NCI-H2107 treated with DMSO at 0.1 percent for 48 hours (cell line): ENCODE data around the gene NCBP2.
"Not testable (repeated sequence)": the region's sequence is repeated elsewhere in the genome, so short reads cannot be mapped to it uniquely, and the experiment has no call there.

ENCODE experiments used
- DNase-seq: peaks from one replicate; lab custom pipeline; 2025; ENCODE audit not compliant: unreplicated experiment; lab: John Stamatoyannopoulos, UW

NCBP2 gene

DNA sequence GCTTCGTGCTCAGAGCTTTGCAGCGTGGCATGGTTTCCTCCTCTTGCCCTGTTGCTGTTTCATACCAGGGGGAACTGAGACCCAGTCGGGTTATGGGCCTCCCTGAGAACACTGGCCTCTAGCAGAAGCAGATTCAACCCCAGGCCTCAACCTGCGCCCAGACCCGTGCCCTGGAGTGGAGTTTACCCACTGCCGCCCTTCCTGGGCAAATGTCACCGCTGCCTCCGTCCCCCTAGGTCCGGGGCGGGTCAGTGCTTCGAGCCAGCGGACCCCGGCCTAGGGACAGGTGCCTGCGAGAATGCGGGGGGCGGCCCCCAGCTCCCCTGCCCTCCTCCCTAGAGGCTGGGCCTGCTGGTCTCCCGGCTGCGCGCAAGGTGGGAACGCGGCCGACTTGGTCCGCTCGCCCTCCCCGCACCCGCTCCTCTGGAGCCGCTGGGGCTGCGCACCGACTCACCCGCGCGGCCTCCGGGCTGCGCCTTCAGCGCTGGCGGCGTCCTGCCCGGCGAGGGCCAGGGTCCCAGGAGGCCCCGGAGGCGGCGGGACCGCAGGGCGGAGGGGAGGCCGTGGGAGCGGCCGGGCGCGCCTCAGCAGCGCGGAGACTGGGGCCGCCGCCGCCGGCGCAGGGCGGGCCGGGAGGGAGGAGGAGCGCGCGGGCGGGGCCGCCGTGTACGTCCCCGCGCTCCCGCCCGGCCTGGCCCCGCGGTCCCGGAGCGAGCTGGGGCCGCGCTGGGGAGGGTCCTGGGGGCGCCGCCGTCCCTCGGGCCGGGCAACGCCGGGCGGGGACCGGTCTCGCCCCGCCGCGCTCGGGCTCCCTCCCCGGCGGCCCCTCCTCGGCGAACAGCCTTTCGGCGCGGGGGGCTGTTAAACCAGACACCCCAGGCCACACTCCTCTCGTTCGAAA lies 26.2 kb upstream of the NCBP2 start, which contains the start of gene PIGZ:
TSS of gene PIGZ (minus strand) at position 601 of the 901 bp plus-strand sequence. CDS start 16,802 bp downstream, outside the sequence.
- DNase-seq = no peak

DNA sequence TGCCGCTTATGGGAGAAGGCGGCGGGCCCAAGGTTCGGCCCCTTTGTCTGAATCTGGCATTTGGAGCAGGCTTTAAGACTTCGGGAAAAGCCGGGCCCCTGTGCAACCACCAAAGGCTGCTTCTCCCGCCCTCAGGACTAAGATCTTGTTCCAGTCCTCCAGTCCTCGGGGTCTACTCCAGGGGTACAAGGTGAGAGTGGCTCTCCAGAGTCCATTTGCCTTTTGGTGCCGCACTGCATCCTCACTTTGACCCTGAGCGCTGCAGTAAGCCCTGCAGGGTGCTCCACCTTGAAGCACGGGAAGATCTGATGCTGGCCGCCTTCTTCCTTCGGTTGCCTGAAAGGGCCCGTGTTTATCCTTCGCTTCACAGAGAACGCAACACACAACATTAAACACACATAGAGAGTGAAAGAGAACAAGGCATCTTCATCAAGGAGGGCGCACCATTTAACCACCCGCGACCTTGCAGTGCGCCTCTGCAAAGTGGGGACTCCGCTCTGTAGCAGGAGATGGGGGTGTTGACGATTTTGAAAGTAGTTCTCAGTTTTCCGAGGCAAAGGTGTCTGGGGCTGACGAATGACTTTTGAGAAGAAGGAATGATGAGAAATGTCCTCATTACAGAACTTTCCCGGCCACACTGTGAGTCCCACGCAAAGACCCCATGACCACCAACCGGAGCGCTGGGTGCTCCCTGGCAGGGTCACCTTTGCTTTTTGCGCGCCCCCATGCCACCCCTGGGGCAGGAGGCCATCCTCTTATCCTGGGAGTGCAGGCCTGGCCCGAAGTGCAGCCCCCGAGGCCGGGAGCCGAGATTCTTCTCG lies 25.3 kb upstream of the NCBP2 start:
- DNase-seq = no peak

DNA sequence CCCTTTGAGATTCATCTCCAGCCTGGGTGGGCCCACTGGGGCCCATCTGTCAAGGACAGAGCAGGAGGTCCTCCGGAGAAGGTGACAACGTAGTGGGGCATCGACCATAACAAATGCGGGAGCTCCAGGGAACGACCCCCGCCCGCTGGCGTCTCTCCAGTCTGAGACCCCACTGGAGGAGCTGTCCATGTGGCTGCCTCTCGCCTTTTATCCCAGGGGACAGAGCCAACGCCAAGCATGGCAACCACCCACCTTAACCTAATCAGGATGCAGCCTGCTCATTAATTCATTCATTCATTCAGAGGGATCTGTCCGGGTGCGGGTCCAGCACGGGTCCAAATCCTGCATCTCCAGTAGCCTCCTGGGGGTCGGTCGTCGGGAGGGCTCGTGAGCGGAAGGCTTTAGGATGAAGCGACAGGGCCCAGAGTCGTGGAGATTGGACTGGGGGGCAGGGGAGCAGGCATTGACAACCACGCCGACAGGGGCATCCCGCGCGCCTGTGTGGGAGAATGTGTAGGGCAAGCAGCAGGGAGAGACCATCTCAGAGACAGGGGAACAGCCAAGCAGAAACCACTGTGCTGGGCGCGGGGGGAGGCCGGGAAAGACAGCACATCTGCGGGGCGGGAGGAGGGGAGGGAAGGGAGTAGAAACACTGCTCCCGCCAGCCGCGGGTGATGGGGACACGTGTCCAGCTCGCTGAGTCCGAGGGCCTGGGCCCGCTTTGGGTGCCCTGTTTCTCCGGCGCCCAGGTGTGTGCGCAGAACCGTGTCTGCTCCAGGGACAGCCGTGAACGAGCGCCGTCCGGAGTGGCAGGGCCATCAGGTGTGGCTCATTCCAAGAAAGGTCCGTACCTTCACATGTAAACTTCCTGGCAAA lies 24.4 kb upstream of the NCBP2 start:
- no peak for DNase-seq

DNA sequence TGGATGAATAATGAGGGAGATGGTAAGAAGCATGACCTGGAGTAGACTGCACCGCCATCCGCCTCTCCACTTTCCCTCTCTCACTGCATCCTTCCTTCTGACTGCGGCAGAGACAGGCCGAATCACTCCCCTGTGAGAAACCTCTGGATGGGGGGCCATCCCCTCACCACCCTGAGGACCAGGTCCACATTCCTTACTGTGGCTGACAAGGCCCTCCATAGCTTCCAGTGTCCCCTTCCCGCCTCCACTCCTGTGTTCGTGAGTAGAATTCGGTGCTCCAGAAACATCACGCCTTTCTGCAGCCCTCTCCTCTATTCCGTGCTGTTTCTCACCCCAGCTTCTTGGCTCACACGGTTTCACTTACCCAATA lies 23.5 kb upstream of the NCBP2 start:
- DNase-seq = no peak

DNA sequence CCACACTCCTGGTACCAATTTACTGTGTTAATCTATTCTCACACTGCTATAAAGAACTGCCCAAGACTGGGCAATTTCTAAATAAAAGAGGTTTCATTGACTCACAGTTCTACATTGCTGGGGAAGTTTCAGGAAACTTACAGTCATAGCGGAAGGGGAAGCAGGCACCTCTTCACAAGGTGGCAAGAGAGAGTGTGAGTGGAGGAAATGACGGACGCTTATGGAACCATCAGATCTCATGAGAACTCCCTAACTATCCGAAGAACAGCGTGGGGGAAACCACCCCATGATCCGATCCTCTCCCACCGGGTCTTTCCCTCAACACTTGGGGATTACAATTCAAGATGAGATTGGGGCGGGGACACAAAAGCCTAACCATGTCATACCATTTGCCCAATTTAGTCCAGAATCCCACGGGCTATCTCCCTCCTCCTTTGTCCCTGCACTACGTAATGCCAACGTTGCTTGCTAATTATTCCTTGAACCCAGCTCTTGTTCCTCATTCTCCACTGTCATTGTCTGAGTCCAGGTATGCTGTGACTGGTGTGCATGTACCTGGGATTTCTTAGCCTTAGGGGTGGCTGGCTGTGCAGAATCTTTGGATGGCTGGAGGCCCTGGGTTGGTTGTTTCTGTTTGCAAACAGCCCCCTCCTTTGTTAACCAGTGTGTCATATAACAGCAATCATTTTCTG lies 22.9 kb upstream of the NCBP2 start:
- no peak for DNase-seq

DNA sequence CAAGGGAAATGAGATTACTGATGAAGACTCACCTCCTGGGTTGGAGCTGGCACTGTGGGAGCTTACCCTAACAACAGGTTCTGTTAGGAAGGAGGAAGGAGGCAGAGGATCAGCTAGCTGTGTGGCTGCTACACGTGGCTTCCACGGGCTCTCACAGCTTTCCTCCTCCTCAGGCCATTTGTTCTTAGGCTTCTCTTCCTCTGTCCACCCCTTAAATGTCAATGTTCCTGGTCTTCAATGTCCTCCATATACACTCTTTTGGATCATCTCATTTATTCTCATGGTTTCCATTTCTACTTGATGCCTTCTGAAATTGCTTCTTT lies 21.3 kb upstream of the NCBP2 start:
- no peak for DNase-seq

DNA sequence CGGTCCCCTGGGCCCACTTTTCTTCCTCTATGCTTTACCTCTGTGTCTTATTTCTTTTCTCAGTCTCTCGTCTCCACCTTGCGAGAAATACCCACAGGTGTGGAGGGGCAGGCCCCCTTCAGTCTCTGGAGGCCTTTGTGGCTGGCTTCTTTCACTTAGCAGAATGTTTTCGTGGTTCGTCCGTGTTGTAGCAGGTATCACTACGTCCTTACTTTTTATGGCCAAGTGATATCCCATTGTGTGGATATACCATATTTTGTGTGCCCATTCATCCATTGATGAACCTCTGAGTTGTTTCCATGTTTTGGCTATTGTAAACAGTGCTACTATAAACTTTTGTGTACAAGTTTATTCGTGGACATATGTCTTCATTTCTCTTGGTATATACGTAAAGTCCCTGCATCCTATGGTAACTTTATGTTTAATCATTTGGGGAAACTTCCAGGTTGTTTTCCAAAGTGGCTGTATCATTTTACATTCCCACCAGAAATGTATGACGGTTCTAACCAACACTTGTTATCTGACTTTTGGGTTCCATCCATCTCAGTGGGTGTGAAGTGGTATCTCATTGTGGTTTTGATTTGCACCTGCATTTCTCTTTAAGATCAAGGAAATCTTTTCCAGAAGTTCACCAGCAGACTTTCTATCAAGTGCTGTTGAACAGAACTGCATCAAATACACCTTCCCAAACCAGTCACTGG lies 20.8 kb upstream of the NCBP2 start:
- DNase-seq = no peak

DNA sequence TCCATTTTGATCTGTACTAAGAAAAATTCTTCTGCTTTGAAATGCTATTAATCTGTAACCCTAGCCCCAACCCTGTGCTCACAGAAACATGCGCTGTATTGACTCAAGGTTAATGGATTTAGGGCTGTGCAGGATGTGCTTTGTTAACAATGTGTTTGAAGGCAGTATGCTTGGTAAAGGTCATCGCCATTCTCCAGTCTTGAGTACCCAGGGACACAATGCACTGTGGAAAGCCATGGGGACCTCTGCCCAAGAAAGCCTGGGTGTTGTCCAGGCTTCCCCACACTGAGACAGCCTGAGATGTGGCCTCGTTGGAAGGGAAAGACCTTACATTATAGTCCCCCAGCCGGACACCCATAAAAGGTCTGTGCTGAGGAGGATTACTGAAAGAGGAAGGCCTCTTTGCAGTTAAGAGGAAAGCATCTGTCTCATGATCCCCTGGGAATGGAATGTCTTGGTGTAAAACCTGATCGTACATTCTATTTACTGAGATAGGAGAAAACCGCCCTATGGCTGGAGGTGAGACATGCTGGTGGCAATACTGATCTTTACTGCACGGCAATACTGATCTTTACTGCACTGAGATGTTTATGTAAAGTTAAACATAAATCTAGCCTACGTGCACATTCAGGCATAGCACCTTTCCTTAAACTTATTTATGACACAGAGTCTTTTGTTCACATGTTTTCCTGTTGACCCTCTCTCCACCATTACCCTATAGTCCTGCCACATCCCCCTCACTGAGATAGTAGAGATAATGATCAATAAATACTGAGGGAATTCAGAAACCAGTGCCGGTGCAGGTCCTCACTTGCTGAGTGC lies 20.0 kb upstream of the NCBP2 start:
- no peak for DNase-seq

DNA sequence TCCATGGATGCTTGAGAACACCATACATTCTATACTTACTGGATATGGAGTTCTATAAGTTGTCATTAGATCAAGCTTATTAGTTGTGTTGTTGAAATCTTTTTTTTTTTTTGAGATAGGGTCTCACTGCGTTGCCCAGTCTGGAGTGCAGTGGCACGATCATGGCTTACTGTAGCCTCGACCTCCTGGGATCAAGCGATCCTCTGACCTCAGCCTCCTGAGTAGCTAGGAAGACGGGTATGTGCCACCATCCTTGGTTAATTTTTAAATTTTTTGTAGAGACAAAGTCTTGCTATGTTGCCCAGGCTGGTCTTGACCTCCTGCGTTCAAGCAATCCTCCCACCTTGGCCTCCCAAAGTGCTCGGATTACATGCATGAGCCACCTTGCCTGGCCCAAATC lies 12.5 kb upstream of the NCBP2 start:
- no peak for DNase-seq

DNA sequence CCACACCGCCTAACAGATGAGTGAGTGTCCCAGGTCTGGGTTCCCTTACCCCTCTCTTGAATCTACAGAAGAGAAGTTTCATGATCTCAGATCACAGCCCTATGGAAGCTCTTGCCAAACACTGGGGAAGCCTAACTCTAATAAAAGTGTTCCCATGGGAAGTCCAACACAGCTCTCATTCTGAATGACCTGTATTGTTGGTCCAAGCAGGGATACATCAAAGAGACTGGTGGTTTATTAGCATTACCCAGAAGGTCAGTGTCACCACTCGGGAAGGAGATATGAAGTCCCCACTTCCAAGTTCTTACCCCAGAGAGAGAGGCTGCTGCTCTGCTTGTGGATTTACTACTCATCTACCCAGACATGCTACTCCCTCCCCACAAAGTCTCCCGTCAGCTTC lies 9.0 kb upstream of the NCBP2 start:
- DNase-seq = no peak

DNA sequence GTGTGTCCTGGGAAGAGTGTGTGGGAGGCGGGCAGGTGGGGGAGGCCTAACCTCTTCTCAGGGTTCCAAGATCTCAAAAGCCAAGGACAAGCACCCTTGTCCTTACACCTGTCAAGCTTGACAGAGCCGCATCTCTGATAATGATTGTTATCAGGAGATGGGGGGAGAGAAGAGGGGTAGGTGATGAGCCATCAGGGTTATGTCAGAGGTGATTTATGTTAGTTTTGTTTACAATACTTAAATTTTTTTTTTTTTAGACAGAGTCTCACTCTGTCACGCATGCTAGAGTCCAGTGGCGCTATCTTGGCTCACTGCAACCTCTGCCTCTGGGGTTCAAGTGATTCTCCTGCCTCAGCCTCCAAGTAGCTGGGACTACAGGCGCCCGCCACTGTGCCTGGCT lies 7.4 kb upstream of the NCBP2 start:
- DNase-seq = no peak

DNA sequence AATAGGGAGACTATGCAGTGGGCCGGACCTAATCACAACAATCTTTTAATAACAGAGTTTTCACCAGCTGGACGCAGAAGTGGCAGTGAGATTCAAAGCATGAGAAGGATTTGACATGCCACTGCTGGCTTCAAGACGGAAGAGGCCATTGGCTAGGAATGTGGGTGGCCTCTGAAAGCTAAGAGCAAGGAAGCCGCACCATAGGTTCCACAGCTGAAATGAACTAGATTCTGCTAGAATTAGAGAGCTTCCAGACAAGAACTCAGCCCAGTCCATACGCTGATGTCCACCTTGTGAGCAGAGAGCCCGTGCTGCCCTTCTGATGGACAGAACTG lies 6.9 kb upstream of the NCBP2 start:
- no peak for DNase-seq

DNA sequence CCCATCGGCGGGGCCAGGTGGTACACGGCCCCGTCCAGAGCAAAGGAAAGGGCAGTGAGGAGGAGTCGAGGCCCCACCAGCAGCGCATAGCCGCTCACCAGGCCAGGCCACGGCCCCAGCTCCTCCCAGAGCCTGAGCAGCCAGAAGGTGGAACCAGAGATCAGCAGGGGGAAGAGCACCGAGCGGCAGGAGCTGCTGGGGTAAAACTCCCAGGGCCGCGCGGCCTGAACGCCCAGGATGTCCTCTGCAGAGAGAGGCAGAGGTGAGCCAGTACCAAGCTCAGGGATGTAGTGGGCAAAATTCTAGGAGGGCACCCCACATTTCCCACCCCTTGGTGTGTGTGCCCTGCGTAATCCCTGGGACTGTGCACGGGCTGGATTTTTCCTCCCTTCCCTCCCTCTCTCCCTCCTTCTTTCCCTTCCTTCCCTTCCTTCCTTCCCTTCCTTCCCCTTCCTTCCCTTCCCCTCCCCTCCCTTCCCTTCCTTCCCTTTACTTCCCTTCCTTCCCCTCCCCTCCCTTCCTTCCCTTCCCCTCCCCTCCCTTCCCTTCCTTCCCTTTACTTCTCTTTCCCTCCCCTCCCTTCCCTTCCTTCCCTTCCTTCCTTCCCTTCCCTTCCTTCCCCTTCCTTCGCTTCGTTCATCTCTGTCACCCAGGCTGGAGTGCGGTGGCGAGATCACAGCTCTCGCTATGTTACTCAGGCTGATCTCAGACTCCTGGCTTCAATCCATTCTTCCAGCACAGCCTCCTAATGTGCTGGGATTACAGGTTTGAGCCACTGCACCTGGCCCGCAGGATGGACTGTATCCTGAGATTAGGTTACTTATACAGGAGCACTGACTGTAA lies 6.3 kb upstream of the NCBP2 start:
- DNase-seq = no peak

DNA sequence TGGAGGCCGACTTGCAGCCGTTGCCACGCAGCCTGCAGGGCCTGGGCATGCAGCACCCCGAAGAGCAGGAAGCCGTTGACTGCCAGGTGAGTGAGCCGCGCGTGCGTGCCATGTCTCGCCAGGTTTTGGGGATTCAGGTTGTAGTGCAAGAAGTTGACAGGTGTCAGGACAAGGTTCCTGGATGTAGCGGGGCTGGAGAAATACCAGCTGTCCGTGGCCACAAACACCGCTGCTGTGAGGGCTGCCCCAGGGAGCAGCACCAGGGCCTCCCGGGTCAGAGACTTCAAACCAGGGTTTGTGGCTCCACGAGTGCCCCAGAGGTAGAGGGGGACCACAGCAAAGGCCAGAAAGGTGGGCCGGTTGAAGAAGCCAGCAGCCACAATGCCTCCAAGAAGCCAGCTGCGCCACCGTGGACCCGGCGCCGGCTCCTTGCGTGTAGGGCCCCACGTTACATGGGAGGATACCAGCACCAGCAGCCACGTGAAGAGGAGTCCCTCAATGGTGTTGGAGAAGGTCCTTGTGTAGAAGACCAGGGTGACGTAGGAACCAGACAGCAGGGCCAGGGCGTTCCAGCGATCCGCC lies 5.6 kb upstream of the NCBP2 start:
- DNase-seq = no peak

DNA sequence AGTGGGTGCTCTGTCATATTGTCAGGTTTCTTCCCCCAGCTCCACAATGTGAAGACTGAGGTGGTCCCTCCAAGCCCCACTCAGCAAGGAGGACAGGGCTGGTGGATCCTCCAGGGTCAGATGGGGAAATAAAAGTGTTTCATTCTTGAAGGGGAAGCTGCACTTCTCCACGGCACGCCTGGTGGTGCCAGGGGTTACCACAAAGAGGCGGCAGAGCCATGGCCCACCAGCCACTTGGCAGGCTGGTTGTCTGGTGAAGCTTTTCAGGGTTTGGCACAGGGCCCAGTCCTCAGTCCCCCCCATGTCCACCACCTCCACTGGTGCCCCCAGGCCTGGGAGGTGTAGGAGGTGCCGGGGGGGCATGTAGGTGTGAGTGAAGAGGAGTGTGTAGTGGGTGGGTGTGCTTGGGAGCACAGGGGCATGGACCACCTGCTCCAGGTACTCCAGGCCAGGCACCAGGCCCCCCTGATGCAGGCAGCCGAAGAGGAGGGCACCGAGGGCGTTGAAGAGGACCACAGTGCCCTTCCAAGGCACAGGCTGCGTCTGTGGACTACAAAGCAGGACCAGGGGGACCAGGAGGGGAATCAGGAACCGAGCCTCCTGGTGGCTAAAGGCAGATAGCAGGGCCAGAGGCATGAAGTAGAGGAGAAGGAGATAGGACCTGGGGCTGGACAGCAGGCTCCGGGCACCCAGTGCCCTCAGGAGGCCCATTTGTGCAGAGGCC lies 5.0 kb upstream of the NCBP2 start:
- DNase-seq = no peak

DNA sequence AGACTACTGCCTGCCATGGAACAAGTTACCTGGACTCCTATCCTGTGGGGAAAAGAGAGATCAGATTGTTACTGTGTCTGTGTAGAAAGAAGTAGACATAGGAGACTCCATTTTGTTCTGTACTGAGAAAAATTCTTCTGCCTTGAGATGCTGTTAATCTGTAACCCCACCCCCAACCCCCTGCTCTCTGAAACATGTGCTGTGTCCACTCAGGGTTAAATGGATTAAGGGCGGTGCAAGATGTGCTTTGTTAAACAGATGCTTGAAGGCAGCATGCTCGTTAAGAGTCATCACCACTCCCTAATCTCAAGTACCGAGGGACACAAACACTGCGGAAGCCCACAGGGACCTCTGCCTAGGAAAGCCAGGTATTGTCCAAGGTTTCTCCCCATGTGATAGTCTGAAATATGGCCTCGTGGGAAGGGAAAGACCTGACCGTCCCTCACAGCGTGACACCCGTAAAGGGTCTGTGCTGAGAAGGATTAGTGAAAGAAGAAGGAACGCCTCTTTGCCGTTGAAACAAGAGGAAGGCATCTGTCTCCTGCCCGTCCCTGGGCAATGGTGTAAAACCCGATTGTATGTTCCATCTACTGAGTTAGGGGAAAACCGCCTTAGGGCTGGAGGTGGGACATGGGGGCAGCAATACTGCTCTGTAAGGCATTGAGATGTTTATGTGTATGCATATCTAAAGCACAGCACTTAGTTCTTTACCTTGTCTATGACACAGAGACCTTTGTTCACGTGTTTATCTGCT lies 1.9 kb upstream of the NCBP2 start:
- not testable (repeated sequence) for DNase-seq

DNA sequence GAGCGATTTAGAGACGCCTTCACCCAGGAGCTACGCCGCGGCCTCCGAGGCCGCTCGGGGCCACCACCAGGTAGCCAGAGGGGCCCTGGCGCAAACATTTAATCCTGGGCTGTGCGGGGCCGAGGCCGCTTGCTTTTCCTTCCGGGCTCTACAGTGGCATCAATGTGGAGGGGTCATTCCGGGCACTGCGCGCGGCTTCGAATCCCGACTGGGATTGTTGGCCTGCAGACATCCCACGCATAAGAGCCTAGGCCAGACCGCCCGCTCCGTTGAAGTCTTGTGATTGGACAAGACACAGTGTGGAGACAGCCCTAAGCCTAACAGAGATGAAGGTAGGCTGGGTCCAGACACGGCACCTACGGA lies 568 bp upstream of the NCBP2 start:
- no peak for DNase-seq
